ENCODE results near the gene PTGES.
"Not testable (repeated sequence)": the region's sequence is repeated elsewhere in the genome, so short reads cannot be mapped to it uniquely, and the experiment has no call there.

Gene PTGES

DNA sequence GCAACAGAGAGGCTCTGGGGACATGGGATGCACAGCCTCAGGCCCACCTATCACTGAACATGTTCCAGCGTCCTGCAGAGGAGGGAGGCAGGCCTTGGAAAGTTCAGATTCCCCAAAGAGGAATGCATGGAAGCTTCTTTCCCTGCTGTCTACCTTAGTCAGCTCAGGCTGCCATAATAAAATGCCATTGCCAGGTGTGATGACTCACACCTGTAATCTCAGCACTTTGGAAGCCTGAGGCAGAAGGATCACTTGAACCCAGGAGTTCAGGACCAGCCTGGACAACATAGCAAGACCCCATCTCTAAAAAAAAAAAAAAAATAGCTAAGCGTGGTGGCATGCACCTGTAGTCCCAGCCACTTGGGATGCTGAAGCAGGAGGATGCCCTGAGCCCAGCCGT is 25.6 kb upstream of the PTGES start:
- Histone ChIP-seq H3K4me3 (ENCODE audit: low read depth, low read length) (no peak overlapping the region), H3K27me3 (replicated peaks) (no peaks in the 10 kb centered on the region), H3K27ac (no peak overlapping the region), H3K36me3 (replicated peaks) (no peaks in the 10 kb centered on the region)
- in situ Hi-C loops (cut with HindIII; ENCODE audit: low pct_ligation_motif_present, low sequenced_read_pairs), result no loop called here
- no peak for DNase-seq
- TF ChIP-seq, protein P1, sequence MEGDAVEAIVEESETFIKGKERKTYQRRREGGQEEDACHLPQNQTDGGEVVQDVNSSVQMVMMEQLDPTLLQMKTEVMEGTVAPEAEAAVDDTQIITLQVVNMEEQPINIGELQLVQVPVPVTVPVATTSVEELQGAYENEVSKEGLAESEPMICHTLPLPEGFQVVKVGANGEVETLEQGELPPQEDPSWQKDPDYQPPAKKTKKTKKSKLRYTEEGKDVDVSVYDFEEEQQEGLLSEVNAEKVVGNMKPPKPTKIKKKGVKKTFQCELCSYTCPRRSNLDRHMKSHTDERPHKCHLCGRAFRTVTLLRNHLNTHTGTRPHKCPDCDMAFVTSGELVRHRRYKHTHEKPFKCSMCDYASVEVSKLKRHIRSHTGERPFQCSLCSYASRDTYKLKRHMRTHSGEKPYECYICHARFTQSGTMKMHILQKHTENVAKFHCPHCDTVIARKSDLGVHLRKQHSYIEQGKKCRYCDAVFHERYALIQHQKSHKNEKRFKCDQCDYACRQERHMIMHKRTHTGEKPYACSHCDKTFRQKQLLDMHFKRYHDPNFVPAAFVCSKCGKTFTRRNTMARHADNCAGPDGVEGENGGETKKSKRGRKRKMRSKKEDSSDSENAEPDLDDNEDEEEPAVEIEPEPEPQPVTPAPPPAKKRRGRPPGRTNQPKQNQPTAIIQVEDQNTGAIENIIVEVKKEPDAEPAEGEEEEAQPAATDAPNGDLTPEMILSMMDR (IDR thresholded peaks at IDR 0.05; ENCODE audit: low read depth, low read length, missing control alignments), result no peak

DNA sequence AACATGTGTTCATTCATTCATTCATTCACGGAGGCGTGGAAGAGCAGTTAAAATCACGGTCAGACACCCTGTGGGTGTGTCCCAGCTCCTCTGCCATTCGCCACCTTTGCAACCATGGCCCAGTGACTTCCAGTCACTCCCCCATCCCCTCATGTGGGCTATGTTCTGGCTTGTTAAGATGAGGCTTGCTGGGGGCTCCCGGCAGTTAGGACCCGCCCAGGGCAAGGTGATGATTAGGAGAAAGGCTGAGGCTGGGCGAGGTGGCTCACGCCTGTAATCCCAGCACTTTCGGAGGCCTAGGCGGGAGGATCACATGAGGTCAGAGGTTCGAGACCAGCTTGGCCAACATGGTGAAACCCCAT is 24.9 kb upstream of the PTGES start:
- Histone ChIP-seq H3K4me3 (ENCODE audit: low read depth, low read length) (no peak overlapping the region), H3K27ac (peak overlapping the region; percentile 96), H3K27me3 (replicated peaks) (no peaks in the 10 kb centered on the region), H3K36me3 (replicated peaks) (no peaks in the 10 kb centered on the region)
- TF ChIP-seq, protein P1 (IDR thresholded peaks at IDR 0.05; ENCODE audit: low read depth, low read length, missing control alignments), result no peak
- in situ Hi-C loops (cut with HindIII; ENCODE audit: low pct_ligation_motif_present, low sequenced_read_pairs), result no loop called here
- no peak for DNase-seq

DNA sequence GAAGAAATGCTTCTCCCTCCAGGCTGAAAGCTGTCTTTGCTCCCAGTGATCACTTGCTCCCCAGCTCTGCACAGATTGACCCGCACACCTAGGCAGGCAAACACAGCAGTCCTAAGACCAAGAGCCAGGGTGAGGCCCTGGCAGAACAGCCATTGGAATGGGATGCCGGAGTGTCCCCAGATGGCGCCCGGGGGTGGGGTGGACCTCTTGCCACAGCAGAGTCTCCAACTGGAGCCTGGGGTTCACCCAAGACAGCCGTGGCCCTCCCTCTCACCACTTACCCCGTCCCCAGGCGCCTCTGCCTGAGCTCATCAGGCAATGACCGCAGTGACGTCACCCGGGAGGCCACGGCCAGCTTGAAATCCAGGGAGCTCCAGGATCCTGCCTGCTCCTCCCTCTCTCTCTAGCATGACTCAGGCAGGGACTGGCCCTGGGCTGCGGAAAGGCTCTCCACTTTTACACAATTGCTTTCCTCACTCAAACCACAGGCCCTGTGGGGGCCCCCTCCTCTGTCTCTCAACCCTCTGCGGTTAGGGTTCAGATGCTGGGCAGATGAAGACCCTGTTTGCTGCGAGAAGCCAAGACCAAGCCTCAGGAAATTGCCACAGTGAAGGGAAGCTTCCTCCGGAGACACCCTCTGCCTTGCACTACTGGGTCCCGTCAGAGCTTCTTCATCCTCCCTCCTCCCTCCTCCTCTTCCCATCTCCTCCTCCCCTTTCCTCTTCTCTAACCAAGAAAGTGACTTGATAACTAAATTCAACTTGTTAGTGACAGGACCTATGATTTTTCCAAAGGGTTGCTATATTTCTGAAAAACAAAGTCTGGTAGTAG is 24.3 kb upstream of the PTGES start:
- in situ Hi-C loops (cut with HindIII; ENCODE audit: low pct_ligation_motif_present, low sequenced_read_pairs), result no loop called here
- peak overlapping the region; percentile 96 for H3K27ac ChIP-seq
- peak overlapping the region; percentile 3 for H3K4me3 ChIP-seq (ENCODE audit: low read depth, low read length)
- peak; percentile 100 for DNase-seq
- TF ChIP-seq, protein P1 (IDR thresholded peaks at IDR 0.05; ENCODE audit: low read depth, low read length, missing control alignments), result no peak
- no peaks in the 10 kb centered on the region for H3K27me3 ChIP-seq (replicated peaks)
- no peaks in the 10 kb centered on the region for H3K36me3 ChIP-seq (replicated peaks)

DNA sequence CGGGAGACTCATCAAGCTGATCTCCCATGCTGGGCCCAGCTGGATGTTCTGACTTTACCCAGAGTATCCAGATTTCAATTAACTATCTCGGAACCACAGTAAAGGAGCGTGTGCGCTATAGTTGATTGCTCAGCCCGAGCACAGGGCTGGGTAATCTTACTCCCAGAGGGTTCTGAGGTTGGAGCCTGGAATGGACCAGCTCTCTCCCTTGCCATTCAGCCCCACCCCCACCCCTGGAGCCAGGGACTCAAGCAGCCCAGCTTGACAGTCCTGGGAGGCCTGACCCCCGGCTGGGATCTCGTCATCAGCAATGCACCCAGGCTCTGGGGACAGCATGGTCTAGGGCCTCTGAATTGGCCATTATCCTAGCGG is 23.7 kb upstream of the PTGES start:
- TF ChIP-seq, protein P1 (IDR thresholded peaks at IDR 0.05; ENCODE audit: low read depth, low read length, missing control alignments), result no peak
- peak overlapping the region; percentile 3 for H3K4me3 ChIP-seq (ENCODE audit: low read depth, low read length)
- peak overlapping the region; percentile 96 for H3K27ac ChIP-seq
- in situ Hi-C loops (cut with HindIII; ENCODE audit: low pct_ligation_motif_present, low sequenced_read_pairs), result no loop called here
- peak; percentile 44 for DNase-seq
- no peaks in the 10 kb centered on the region for H3K27me3 ChIP-seq (replicated peaks)
- H3K36me3 ChIP-seq (replicated peaks), result no peaks in the 10 kb centered on the region

DNA sequence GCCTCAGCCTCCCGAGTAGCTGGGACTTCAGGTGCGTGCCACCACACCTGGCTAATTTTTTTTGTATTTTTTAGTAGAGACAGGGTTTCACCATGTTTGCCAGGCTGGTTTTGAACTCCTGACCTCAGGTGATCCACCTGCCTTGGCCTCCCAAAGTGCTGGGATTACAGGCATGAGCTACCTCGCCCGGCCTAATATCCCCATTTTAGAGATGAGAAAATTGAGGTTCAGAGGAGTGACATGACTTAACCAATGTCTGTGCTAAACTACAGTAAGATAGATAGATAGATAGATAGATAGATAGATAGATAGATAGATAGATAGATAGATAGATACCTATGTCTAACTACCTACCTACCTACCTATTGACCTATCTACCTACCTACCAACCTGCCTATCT is 23.3 kb upstream of the PTGES start:
- in situ Hi-C loops (cut with HindIII; ENCODE audit: low pct_ligation_motif_present, low sequenced_read_pairs); H3K36me3 ChIP-seq (replicated peaks); DNase-seq; H3K27me3 ChIP-seq (replicated peaks); H3K4me3 ChIP-seq (ENCODE audit: low read depth, low read length): not testable (repeated sequence)
- H3K27ac ChIP-seq, result peak overlapping the region; percentile 96

DNA sequence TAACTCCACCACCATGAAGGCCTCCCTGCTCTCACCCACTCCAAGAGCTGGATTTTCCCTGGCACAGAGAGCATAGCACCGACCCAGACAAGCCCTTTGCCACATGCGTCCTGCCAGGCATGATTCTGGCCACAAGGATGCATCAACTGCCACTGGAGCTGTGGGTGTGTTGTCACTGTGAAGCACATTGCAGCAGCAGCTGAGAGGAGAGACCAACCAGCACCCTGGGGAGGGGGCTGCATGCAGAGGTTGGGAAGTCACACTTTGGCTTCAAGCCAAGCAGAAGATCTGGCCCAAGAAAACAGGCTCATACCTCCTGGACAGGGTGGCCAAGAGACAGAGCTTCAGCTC is 22.6 kb upstream of the PTGES start:
- H3K36me3 ChIP-seq (replicated peaks), result no peaks in the 10 kb centered on the region
- H3K27me3 ChIP-seq (replicated peaks), result no peaks in the 10 kb centered on the region
- in situ Hi-C loops (cut with HindIII; ENCODE audit: low pct_ligation_motif_present, low sequenced_read_pairs), result no loop called here
- no peak overlapping the region for H3K27ac ChIP-seq
- no peak overlapping the region for H3K4me3 ChIP-seq (ENCODE audit: low read depth, low read length)
- TF ChIP-seq, protein P1 (IDR thresholded peaks at IDR 0.05; ENCODE audit: low read depth, low read length, missing control alignments), result no peak
- peak; percentile 12 for DNase-seq
